ENCODE measurements around the gene ATRNL1.
"Not testable (repeated sequence)": the region's sequence is repeated elsewhere in the genome, so short reads cannot be mapped to it uniquely, and the experiment has no call there.

Gene ATRNL1

DNA sequence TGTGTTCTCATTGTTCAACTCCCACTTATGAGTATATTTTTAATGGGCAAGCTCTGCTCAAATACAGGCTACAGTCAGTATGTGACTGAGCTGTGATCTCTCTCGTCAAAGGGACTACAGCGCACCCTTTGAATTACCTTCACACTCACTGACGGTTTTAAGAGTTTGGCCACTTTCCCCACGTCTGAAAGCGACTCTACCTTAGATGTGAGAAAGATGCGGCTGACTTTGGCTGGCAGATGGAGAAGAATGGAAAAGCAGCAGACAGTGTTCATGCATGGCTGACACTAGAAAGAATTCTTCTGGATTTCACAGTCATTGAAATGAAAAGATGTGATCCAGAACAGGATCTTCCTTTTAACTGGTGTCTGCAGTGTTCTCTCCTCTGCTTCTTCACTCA lies 2.0 kb upstream of the ATRNL1 start:
- DNase-seq (ENCODE audit: low read depth) = no peak

DNA sequence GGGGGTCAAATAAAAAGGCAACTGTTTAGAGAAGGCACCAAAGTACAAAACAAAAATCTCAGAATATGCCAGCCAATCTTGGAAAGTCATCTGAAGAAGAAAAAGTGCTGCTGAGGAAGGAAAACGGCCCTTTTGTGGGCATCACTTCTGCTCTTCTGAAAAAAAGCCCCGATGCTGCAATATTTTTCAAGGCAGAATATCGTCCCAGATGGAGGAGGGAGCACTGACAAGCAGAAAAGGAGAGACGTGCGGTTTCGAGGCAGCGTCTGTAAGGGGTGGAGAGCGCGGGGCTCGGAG lies 959 bp upstream of the ATRNL1 start:
- DNase-seq (ENCODE audit: low read depth) = no peak

DNA sequence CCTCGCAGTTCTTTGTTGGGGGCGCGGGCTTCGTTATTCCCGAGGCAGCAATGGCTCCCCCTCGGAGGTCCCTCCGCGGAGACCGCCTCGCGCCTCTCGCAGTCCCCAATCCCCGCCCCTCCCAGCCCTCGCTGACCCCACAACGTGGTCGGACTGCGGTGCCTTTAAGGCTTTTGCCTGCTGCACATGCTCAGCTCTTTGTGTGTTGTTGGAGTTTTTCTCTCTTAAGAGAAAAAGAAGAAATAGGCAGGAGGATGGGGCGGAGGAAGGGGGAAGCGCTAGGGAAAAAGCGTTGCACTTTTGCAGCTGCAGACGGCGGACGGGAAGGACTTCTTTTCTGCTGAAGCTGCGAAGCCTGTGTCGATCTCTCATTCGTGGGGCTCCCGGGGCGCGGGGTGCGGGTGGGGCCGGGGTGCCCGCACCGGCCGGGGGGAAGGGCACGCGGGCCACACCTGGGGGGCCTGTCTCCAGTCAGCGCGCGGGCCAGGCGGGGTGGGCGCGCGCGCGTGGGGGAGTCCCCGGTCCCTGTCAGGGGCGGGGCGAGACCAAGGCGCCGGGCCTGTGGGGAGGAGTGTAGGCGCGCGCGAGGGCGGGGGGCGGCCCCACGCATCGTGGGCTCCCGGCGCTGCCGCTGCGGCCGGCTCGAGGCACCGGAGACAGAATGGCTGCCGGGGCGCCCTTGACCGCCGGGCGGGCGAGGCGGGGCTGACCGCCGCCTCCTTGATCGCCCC lies 445 bp upstream of the ATRNL1 start:
- DNase-seq (ENCODE audit: low read depth) = no peak

DNA sequence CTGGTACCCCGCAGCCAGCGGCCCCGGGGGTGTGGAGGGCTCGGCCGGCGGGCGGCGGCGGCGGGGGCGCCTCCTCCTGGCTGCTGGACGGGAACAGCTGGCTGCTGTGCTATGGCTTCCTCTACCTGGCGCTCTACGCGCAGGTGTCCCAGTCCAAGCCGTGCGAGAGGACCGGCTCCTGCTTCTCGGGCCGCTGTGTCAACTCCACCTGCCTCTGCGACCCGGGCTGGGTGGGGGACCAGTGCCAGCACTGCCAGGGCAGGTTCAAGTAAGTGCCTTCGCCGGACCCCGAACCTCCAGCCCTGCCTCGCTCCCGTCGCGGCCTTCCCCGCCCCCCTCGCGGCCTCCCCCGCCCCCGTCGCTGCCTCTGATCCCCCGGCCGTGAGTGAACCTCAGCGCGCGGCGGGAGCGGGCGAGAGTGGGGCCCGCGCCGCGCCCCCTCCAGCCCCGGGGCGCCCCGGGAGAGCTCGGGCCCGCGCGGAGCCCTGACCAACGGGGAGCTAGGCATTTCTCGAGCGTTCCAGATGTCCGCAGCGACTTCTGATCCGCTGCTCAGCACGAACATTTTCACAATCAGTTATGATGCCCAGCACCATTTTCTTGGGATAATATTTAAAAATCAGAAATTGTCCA lies 727 bp downstream of the ATRNL1 start:
- no peak for DNase-seq (ENCODE audit: low read depth)

DNA sequence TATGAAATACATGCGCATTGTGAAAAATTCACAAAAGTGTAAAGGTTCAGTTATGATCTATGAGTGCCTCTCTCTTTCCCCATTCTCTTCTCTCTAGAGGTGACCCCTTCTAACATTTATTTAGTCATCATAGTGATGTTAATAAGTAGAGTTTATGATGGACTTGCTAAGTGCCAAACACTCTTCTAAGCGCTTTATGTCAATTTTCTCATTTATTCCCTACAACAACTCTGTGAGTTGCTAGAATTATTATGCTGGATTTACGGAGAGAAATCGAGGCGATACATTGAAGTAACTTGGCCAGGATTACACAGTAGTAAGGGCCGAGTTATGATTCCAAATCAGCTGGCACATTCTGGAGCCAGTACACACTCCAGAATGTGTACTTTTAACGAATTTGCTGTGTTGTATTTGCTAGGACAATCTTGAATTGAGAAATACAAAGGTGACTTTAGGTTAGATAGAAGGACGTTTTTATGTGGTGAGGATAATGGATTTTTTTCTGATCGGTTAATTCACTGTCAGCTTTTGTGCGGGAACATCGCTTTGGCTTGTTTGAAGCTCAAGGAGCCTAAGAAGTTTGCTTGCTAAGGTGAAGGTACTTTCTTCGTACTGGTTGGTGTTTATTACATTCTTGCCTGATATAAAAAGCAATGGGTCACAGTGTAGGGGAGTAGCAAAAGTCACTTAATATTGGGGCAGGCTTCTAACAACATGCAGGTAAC lies 1.4 kb downstream of the ATRNL1 start:
- no peak for DNase-seq (ENCODE audit: low read depth)

DNA sequence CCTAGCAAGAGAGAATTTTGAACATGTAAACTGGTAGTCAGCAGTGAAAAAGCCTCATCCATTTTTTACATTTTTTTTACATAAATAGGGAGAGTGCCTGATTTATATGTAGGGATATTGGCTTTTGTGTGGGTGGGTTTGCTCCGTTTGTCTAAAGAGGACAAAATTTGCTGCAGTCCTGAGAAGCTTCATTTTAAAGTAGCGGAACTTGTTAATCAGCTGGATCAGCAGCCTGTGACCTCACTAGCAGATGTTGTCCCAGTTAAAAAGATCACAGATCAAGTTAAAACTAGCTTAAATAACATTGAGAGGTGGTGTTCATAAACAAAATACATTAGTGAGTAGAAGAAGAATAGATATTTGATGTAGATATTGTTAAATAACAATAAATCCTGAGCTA lies 2.6 kb downstream of the ATRNL1 start:
- DNase-seq (ENCODE audit: low read depth) = no peak

DNA sequence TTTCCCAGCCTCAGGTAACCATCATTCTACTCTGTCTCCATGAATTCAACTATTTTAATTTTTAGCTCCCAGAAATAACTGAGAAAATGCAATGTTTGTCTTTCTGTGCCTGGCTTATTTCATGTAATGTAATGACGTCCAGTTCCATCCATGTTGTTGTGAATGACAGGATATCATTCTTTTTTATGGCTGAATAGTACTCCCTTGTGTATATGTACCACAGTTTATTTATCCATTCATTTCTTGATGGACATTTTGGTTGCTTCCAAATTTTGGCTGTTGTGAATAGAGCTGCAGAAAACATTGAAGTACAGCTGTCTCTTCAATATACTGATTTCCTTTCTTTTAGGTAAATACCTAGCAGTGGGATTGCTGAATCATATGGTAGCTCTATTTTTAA lies 10.5 kb downstream of the ATRNL1 start:
- DNase-seq (ENCODE audit: low read depth) = no peak

DNA sequence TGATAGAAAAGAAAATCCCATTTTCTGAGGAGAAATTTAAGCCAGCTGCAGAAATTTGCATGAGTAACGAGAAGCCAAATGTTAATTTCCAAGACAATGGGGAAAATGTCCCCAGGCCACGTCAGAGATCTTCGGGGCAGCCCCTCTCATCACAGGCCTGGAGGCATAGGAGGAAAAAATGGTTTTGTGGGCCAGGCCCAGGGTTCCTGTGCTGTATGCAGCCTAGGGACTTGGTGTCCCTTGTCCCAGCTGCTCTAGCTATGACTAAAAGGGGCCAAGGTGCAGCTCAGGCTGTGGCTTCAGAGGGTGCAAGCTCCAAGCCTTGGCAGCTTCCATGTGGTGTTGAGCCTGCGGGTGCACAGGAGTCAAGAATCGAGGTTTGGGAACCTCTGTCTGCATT lies 12.2 kb downstream of the ATRNL1 start:
- DNase-seq (ENCODE audit: low read depth) = not testable (repeated sequence)

DNA sequence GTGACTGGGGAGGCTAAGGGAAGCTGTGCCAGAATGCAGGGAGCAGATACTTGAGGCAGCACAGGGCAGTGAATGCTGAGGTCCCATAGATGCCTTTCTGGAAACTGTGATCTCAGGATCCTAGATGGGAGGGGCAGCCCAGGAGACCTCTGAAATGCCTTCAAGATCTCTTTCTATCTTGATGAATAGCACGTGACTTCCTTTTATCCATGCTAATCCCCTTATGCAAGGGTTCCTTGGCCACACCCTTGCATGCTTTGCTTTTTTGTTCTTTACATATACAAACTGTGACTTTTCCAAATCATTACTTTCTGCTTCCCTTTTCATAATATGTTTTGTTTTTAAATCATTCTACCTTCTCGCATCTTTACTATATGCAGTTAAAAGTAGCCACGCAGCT lies 14.7 kb downstream of the ATRNL1 start:
- no peak for DNase-seq (ENCODE audit: low read depth)

DNA sequence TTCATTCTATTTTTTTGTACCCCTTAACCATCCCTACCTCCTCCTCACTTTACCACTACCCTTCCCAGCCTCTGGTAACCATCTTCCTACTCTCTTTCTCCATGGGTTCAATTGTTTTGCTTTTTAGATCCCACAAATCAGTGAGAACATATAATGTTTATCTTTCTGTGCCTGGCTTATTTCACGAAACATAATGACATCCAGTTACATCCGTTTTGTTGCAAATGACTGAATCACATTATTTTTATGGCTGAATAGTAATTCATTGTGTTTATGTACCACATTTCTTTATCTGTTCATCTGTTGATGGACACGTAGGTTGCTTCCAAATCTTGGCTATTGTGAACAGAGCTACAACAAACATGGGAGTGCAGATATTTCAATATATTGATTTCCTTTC lies 24.1 kb downstream of the ATRNL1 start:
- DNase-seq (ENCODE audit: low read depth) = no peak

DNA sequence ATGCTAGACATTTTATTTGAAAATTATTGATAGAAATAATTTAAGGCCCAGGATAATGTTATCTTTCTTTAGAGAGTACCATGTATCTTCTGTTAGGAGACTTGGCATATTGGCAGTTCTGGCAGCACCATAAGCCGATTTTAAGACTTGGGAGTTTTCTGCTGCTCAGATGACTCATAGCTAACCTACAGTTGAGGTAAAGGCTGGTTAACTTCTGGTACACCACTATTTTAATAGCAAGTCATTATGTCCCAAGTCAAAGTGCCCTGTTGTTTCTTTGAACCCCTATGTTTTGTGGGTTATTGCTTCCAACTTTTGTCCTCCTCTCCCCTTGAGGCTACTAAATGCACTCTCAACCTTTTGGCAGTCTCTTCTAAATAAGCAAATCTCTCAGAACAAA lies 25.2 kb downstream of the ATRNL1 start:
- DNase-seq (ENCODE audit: low read depth) = no peak

DNA sequence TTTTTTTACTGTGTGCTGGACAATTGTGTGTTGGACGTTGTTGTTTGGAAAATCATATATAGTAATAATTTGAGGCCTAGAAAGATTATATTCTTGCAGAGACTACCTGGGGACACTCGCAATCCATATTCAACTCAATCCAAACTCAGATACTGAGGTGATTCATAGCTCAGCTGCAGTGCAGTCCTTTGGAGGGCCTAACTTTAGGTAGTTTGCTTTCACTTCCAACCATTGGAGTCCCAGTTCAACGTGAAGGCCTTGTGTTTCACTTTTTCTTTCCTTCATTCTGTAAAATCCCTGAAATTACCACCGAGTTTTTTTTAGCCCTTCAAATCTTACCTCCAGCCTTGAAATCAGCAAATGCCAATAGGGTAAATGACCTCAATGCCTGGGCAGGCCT lies 32.3 kb downstream of the ATRNL1 start:
- DNase-seq (ENCODE audit: low read depth) = no peak

DNA sequence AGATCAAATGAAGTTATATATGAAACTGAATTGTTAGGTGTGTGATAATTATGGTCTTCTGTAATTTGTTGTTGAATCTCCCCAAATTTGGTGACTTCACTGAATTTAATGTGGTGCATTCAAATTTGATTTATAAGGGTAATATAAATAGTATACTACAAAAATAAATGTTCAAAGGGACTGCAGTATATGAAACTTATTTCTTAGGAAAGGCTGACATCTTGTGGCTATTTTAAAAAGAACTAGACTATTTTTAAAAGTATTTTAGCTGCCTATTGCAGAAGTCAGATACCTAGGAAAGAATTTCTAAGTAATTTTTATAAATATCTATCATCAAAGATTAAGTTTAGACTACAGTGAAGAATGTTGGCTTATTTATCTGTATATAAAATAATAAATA lies 36.6 kb downstream of the ATRNL1 start:
- DNase-seq (ENCODE audit: low read depth) = no peak

DNA sequence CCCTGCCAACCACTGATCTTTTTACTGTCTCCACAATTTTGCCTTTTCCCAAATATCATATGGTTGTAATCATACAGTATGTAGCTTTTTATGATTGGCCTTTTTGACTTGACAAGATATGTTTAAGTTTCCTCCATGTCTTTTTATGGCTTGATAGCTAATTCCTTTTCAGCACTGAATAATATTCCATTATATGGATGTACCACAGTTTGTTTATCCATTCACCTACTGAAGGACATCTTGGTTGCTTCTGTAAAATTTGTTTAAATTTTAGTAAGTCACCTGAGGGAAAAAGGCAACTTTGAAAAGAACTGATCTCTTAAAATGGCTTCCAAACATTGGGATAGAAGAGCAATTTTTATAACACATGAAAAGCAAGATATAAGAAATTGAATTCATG lies 43.5 kb downstream of the ATRNL1 start:
- no peak for DNase-seq (ENCODE audit: low read depth)

DNA sequence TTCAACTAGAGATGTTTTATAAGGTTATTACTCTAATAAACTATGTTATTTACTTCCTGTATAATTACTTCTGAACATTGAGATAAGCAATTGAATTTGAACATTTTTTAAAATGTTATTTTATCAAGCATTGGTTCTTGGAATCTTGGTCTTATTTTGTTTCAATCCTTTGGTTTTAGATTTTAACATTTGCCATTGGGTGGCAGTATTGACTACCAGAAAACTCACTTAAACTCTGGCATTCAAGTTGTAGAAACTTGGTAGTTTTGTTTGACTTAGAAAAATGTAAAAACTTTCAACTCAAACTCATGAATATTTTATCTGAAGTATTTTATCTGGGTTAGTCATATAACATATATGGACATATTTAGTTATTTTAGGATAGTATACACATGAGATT lies 48.1 kb downstream of the ATRNL1 start:
- DNase-seq (ENCODE audit: low read depth) = no peak

DNA sequence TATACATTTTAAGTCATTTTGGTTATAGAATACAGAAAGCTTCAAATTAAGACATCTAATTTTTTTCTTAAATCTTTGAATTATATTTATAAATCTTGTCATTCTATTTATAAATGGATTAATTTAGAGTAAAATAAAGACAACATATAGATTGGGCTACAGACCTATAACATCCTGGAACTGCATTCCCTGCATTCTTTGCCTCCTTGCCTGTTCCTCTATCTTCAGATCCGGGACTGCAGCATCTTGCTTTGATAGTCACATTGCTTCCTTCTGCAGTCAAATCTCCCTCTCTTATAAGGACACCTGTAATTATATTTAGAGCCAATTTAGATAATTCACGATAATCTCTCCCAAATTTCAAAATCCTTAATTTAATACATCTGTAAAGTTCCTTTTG lies 64.2 kb downstream of the ATRNL1 start:
- DNase-seq (ENCODE audit: low read depth) = no peak

DNA sequence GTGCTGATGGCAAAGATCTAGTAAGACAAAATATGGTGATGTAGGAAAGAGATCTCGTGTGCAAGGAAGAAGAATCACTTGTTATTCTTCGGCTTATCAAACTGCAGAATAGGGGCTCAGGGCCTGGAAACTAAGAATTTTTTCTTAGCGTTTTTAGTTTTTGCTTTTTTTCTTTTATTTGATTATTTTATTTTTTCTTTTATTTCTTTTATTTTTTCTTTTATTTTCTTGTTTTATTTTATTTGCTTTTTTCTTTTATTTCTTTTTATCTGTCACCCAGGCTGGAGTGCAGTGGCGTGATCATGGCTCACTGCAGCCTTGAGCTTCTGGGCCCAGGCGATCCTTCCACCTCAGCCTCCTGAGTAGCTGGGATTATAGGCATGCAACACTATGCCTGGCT lies 70.0 kb downstream of the ATRNL1 start:
- no peak for DNase-seq (ENCODE audit: low read depth)

DNA sequence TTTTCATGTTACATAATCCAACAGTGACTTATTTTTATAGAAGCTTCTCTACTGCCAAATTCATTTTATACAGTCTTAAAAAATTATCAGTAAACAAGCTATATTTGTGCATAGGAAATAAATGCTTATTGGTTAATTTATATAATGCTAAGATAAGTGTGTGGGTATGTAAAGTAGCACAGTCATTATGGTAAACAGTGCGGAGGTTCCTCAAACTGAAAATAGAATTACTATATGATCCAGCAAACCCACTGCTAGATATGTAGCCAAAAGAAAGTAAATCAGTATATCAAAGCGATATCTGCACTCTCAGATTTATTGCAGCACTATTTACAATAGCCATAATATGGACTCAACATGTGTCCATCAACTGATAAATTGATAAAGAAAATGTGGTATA lies 71.1 kb downstream of the ATRNL1 start:
- DNase-seq (ENCODE audit: low read depth) = no peak

DNA sequence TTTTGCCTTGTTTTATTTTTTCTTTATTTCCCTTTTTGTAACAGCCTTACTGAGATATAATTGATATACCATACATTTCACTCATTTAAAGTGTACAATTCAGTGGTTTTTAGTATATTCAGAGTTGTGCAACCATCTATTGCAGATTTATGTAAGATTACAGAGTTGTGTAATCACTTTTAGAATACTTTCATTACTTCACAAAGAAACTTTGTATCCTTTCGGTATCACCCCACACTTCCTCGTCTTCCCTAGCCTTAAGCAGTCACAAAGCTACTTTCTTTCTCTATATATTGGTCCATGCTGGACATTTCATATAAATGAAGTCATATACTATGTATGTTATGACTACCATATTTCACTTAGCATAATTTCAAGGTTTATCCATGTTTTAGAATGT lies 74.6 kb downstream of the ATRNL1 start:
- DNase-seq (ENCODE audit: low read depth) = no peak

DNA sequence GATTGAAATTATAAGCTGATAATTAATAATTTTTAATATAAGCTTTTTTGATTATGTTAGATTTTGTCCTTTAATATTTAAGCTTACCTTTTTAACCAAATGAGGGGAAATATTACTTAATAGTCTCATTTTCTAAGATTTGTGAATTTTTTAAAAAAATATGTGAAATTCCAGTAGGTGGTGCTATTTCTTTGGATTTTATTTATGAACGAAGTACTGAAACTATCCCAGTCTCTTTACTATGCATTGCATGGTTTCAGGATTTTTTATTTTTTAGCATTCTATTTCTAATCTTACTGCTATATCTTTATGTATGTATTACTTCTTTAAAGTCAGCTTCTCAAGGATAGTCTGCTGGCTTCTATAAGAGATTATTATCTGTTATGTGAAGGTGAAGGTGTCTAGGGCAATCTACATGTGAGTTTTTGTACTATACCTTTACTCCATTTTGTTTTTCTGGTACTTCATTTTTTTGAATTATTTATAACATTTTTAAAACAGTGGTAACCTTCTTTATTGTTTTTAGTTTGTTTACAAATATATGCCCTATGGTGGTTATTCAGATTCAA lies 78.3 kb downstream of the ATRNL1 start:
- DNase-seq (ENCODE audit: low read depth) = no peak

DNA sequence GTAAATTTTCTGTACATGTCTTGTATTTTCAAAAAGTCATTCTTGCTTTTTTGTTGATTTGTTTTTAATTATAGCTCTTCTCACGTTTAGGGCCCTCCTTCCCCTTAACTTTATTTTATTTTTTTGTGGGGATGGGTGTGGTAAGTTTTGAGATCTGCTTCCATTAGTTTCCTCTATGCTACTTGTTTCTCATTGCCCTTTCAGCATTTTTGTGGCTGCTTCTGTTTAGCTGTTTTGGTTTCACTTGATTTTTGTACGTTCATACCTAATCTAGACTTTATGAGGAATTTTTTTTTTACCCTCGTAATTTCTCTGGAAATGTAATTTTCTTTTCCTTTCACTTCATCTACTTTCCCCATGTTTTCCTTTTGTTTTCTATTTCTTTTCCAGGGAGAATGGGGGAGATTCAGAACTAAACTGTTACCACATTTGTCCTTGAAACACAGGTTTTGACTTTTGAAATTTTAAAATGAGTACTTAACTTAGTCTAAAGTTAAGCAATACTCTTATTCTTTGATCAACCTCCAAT lies 80.8 kb downstream of the ATRNL1 start:
- no peak for DNase-seq (ENCODE audit: low read depth)

DNA sequence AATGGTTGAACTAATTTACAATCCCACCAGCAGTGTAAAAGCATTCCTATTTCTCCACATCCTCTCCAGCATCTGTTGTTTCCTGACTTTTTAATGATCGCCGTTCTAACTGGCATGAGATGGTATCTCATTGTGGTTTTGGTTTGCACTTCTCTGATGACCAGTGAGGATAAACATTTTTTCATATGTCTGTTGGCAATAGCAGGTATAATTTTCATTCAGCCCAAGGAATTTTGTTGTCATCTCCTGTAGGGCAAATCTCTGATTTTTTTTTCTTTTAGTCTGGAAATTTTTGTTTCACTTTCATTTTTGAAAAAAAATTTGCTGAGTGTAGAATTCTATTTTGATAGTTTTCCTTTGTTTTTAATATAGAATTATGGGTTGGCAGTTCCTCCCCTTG lies 114.1 kb downstream of the ATRNL1 start:
- DNase-seq (ENCODE audit: low read depth) = not testable (repeated sequence)

DNA sequence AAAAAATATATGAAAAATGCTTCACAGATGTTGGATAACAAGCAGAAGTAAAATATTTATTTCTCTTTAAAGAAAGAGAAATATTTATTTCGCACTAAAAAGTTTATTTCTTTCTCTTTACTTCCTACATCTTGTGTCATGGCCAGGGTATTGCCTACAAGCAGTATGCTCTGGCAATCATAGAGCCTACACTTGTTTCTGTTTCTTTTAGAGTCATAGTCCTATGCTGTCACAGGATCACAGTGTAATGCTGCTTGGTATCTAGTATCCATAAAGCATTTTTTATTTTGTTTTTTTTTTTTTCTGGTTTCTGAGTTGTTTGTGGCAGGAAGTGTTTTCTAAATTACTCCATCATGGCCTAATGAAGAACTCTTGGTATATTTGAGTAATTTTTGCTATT lies 116.0 kb downstream of the ATRNL1 start:
- DNase-seq (ENCODE audit: low read depth) = no peak

All from stimulated activated CD8-positive, alpha-beta memory T cell treated with anti-CD3 and anti-CD28 coated beads, Interleukin-12 subunit alpha, Interleukin-12 subunit beta, amount 100 ng/mL, for 1 hour (primary cell).